Activated CD4-positive, alpha-beta T cell treated with anti-CD3 and anti-CD28 coated beads for 4 hours (primary cell): ENCODE data around the gene TUBGCP6.
"Not testable (repeated sequence)": the region's sequence is repeated elsewhere in the genome, so short reads cannot be mapped to it uniquely, and the experiment has no call there.

ENCODE experiments used
- DNase-seq, 2 donors: peaks; one replicate each; pipeline ENCODE4 v3.0.0-alpha.2; 2020

The TUBGCP6 gene

DNA sequence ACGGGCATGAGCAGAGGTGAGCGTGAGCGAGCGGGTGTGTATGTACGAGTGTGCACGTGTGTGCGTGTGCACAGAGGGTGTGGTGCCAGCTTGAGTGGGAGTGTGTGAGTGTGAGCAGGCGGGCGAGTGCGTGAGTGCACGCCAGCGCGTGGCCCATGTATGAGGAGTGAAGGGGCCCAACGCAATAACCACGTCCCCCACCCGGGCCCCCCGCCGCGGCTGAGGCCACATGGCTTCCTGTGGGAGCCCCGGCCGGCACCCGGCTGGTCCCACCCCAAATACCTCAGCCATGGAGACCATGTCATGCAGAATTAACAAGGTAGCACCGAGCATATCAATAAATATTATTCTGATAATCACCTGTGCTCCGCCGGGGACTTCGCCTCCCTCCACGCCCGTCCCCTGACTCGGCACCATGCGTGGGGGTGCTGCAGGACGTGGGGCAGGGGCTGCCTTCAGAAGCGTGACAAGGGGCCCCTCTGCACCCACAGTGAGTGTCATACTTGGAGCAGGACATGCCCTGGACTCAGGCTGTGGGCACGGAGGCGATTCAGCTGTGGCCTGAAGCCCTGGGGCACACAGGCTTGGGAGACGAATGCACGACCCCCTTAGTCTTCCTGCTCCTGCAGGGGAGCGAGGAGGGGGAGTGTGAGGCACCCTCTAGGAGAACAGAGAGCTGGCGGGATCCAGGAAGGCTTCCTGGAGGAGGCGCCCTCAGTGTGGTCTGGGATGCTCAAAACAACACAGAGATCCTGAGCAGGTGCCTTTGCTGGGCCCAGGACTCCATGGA, 64.7 kb downstream of the TUBGCP6 start:
- DNase-seq, result no peak

DNA sequence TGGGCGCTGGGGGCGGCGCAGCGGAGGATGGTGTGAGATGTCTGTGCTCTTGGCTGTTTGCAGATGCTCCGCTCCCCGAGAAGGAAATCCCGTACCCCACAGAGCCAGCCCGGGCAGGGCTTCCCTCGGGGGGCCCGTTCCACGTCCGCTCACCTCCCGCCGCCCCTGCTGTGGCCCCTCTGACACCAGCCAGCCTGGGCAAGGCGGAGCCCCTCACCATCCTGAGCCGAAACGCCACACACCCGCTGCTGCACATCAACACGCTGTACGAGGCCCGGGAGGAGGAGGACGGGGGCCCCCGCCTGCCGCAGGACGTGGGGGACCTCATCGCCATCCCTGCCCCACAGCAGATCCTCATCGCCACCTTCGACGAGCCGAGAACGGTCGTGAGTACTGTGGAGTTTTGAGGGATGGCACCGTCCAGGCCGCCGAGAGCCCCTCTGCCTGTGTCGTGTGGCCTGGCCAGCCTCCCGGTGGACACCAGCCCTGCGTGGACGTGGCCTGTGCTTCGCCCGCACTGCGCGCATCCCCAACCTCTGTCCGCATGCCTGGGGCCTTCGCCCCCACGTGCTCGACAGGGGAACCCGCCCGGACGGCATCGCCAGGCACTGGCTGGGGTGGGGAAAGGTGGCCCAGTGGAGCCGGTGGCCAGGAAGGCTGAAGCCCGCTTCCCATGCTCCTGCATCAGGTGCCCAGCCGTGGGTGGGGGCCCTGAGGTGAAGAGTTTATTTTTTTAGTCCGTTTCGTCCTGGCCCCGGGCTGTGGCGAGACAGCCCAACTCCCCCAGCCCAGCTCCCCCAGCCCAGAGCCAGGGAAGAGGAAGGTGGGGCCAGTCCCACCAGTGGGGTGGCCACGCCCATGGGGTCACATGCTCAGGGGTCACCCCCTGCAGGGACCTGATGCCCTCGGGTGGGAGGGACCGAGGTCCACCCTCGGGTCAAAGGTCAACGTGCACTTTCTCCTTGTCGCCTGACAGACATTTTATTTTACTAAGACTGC, 65.7 kb downstream of the TUBGCP6 start:
- DNase-seq, result no peak

DNA sequence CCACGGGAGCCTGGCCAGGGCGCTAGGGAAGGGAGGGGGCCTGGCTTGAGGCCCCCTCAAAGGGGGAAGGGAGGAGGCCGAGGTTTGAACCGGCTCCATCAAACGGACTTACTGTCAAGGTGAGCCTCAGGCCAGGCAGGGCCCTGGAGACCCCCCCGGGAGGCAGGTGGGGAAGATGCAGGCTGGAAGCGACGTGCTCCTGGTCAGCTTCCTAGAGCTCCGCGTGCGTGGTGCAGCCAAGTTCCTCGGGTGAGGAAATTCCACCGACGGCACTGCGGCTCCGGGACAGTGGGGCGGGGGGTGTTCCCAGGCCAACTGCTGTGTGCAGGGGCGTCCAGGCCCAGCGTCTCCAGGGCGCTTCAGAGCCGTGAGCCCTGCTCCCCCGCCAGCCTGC, 66.4 kb downstream of the TUBGCP6 start:
- DNase-seq, result no peak

DNA sequence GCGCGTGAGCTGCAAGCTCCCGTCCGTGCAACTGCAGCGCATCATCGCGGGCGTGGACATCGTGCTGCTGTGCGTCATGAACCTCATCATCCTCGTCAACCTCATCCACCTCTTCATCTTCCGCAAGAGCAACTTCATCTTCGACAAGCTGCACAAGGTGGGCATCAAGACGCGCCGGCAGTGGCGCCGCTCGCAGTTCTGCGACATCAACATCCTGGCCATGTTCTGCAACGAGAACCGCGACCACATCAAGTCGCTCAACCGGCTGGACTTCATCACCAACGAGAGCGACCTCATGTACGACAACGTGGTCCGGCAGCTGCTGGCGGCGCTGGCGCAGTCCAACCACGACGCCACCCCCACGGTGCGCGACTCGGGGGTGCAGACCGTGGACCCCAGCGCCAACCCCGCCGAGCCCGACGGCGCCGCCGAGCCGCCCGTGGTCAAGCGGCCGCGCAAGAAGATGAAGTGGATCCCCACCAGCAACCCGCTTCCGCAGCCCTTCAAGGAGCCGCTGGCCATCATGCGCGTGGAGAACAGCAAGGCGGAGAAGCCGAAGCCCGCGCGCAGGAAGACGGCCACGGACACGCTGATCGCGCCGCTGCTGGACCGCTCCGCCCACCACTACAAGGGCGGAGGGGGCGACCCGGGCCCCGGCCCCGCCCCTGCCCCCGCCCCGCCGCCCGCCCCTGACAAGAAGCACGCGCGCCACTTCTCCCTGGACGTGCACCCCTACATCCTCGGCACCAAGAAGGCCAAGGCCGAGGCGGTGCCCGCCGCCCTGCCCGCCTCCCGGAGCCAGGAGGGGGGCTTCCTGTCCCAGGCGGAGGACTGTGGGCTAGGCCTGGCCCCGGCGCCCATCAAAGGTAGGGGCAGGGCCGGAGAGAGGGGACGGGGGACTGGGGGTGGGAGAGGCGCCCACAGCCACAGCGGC, 67.0 kb downstream of the TUBGCP6 start:
- DNase-seq, result no peak

GRCh38 chr22:50176850-50177536, 67.8 kb downstream of the TUBGCP6 start:
- no peak for DNase-seq

DNA sequence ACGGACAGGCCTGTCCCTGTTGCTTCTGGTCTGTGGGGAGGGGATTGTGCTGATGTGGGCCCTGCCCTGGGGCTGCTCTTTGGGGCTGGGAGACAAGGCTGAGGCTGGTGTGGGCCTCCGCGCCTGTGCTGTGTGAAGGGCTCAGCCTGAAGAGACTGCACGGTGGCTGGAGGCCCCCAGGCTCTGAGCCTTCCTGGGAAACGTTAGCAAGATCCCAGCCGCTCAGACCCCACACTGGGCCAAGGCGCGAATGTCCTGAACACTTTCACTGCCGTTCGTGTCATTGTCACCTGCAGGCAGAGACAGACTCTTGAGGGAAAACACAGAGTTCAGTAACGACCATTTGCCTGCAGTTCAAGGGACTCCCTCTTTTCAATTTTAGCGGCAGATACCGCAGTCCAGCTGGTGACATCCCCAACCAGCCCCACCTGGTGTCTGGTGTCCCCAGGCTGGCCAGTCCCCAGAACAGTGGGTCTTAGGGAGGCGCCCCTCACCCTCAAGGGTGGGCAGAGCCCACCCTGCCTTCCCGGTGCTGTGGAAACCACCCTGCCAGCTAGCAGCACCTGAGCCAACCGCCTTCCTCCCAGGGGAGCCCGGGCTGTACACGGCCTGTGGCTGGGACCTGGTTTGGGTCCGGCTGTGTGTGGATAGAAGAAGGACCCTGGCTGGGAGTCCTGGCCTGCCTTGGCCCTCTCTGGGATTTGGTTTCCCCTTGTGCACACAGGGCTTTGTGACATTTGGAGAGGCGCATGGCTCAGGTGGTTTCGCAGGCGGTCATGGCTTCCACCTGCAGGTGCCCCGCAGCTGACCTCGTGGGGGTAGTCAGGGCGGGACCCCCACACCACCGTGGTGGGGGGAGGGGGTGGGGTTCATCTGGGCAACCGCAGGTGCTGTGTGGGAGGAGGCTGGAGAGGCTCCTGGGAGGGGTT, 68.6 kb downstream of the TUBGCP6 start:
- no peak for DNase-seq

- no peak for DNase-seq
Observed at GRCh38 chr22:50175191-50175461, 69.7 kb downstream of the TUBGCP6 start.

GRCh38 chr22:50174382-50175190, 70.2 kb downstream of the TUBGCP6 start:
- DNase-seq, result no peak

GRCh38 chr22:50173983-50174355, 70.9 kb downstream of the TUBGCP6 start:
- DNase-seq, result no peak

- DNase-seq, result no peak
Observed at GRCh38 chr22:50173311-50173982, 71.4 kb downstream of the TUBGCP6 start.

DNA sequence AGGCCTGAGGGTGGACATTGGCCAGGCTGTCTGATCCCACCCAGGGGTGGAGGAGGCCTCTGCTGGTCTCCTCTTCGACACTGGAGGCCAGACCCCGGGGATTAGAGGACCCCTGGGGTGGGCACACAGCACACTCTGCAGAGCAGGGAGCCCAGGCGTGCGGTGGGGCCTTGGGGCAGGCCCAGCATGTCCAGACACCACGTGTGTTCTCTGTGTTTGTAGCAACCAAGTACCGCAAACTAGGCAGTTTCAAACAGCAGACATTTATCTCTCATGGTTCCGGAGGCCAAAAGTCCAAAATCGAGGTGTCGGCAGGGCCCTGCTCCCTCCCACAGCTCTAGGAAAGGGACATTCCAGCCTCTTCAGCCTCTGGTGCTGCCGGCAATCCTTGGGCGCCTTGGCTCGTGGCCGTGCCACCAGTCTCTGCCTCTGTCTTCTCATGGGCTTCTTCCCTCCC, 72.8 kb downstream of the TUBGCP6 start:
- DNase-seq, result no peak

- no peak for DNase-seq
Observed at GRCh38 chr22:50171319-50171964, 73.4 kb downstream of the TUBGCP6 start.

- DNase-seq, result no peak
Observed at GRCh38 chr22:50170453-50171318, 74.1 kb downstream of the TUBGCP6 start, which contains the start of gene PANX2. Gene PANX2, plus strand, starts transcription at chr22:50170731. Its CDS starts 0 bp downstream, at chr22:50170731.

DNA sequence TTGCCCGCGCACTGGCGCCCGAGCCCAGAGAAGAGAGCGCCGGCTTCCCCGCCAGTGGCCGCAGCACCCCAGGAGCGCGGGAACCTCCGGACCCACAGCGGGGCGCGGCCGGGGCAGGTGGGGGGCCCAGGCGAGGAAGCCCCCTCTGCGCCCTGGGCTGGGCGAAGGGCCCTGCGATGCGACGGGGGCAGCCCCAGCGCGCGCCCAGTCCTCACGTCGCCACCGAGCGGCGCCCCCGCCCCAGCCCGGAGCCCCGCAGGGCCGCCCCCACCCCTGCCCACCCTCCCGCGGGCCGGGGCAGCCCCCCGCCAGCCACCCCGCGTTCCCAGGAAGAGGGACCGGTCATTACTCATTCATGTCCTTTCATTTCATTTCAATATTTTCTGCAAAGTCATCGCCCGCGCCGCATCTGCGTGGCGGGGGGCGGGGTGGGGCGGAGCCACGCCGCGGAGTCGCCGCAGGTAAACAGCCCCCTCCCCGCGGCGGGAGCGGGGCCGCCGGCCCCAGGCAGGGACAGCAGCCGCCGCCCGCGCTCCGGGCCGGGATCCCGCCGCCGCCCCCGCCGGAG, 75.0 kb downstream of the TUBGCP6 start:
- DNase-seq, result peak; percentile 39 to 53

DNA sequence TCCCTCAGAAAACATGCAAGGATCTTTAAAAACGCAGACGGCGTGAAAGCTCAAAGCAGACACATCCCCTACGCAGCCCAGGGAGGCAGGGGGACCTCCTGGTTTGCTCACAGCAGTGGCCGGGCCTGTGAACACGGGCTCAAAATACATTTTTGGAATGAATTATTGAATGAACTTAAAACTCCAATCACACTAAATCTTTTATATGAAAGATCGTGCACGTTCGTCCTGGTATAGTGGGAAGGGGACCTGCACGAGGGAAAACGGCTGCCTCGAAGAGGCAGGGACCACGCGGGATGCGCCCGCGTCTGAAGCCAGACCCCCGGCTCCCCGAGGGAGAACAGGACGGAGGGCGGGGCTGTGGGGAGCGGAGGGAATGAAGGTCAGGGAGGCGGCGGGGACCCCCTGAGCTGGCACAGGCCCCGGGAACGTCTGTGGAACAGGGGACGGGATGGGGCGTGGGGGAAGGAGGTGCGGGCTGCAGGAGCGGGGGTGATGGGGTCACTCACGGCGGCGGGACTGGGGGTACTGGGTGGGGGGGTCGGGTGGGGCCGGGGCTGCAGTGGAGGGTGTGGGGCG, 75.6 kb downstream of the TUBGCP6 start:
- no peak for DNase-seq

DNA sequence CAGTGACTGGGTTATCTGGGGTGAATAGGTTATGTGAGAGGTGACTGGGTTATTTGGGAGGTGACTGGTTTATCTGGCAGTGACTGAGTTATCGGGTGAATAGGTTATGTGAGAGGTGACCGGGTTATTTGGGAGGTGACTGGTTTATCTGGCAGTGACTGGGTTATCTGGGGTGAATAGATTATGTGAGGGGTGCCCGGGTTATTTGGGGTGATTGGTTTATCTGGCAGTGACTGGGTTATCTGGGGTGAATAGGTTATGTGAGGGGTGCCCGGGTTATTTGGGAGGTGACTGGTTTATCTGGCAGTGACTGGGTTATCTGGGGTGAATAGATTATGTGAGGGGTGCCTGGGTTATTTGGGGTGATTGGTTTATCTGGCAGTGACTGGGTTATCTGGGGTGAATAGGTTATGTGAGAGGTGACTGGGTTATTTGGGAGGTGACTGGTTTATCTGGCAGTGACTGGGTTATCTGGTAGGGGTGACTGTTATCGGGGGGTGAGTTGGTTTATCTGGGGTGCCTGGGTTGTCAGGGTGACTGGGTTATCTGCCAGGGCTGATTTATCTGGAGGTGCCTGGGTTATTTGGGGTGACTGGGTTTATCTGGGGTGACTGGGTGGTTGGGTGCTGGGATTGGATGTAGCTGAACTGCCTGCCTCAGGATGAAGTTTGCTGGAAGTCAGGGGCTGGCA, 76.2 kb downstream of the TUBGCP6 start:
- DNase-seq, result not testable (repeated sequence)
